HG03039 (cell line): ENCODE data around the gene DARS2.

Experiments used
- ATAC-seq: cut with Tn5 transposase; IDR thresholded peaks from one replicate; pipeline ENCODE4 v1.9.1; 2021; ENCODE audit warnings: mild to moderate bottlenecking, moderate library complexity; ENCODE audit not compliant: unreplicated experiment

Gene DARS2

GRCh38 chr1:173886746-173887611 is 62.5 kb downstream of the DARS2 start:
- ATAC-seq, result no peak

DNA sequence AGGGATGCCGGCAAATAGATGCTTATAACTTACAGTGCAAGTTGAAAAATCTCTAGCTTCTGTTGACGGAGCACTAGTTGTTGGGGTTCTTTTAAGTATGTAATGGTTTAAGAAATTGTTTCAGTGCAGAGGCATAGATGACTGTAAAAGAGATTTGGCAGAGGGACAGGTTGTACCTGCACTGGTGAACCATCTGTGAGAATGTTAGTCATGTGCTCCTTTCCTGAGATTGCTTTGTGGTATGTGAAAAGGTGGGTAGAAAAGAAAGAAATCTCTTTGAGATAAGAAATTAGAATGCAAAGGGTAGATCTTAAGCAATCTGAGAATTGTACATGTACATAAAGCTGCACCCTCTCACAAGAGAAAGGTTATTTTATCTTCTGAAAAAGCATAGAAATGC is 63.2 kb downstream of the DARS2 start:
- ATAC-seq, result no peak

- no peak for ATAC-seq
These were observed 64.3 kb downstream of the DARS2 start for GRCh38 chr1:173888749-173889148.

GRCh38 chr1:173889885-173890284 is 65.4 kb downstream of the DARS2 start:
- ATAC-seq, result no peak

DNA sequence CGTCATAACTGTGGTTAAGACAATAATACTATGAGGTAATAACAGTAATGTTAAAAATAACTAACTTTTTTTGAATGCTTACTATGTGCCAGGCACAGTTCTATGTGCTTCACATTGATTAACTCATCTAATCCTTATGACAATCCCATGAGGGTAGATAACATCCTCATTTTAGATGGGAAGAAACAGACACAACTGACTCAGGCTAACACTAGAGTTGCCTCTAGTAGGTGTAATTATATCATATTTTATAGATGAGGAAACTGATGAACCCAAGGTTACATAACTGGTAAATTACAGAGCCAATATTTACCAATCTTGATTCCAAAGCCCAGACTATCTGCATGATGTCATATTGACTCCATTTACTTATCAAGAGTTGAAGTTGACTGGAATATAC is 69.1 kb downstream of the DARS2 start:
- no peak for ATAC-seq

GRCh38 chr1:173894189-173894588 is 69.7 kb downstream of the DARS2 start:
- ATAC-seq, result no peak

GRCh38 chr1:173900427-173900826 is 76.0 kb downstream of the DARS2 start:
- no peak for ATAC-seq

- no peak for ATAC-seq
These were observed 76.5 kb downstream of the DARS2 start for GRCh38 chr1:173900992-173901391.

DNA sequence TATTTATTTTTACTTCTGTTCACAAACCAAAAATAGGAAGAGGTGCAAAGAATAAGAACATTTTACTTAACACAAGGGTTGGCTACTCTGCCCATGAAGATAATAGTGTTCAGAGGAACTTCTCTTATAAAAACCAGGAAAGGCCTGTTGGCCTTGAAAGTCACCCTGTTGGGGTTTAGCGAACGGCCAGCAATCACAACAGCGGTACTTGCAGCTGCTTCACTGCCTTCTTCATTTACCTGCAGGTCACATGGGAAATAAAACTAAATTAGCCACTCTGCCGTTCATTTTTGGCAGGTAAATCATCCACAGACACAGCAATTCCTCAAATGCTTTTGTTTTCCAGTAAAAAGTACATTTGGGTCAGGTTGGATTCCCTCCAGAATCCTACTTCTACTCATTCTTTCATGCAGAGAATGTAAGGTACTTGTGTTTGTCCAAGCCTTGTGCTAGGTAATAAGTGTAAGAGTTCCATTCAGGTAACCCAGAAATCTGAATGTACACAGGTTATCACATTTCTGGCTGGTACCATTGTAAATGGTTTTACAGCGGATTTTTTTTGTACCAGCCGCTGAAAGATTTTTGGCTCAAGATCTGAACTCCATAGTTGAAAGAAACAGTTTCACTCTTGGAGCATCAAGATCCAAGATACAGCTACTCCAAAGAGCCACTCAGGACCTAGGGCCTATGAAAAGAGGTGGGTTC is 79.5 kb downstream of the DARS2 start:
- ATAC-seq, result no peak
